Measurements from ENCODE around the gene AIFM1. TPM values are rescaled to one million over a fixed set of nuclear protein-coding genes. Genes with fewer than 3 reads are reported as not detected.
A peak's percentile ranks its signal among the peaks of the same experiment; 100 is the strongest.

Gene AIFM1
- total RNA-seq: 27.7 and 31.2 TPM in 2 replicates
- long read RNA-seq, transcript AIFM1-201 (16 exons, 2,260 nt): major isoform, 230 of 253 reads
- long read RNA-seq, partial matches to known transcripts: 13 of 253 reads
- long read RNA-seq, other reads (novel, unspliced or antisense): 9 of 253 reads

DNA sequence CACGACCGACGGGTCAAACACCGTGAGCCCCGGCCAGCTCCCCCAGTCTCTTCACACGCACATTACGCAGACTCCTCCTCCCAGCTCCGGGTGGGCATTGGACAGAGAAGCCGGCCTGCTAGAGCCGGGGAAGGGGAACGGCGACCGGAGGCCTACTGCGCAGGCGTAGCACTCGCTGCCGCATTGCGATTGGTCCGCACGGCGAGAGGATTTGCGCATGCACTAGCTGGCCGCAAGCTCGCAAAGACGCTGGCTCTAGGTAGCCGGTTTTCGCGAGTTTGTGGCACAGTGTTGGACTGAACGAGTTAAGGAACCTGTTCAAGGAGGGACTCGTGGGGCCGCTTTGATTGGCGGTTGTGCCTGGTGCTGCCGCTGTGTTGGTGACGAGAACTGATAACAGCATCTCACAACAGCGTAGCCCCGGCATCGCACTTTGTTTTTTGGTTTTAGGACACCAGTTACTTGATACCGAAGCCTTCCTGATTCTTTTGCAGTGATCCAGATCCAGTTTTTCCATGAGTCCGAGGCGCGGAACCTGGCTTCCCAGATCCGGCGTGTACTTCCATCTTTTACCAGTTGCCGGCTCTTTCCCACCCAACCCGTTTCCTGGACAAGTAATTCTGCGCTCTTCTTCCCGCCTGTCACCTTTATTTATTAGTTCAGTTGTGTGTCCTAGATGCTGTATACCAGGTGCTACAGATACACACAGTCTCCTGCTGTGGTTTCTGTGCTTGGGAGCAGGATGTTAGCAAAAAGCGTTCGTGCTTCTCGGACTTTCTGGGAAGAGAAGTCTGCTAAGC, at the start of gene AIFM1:
Gene AIFM1, minus strand, starts transcription at position 139 of the 800 bp plus-strand sequence. CDS start 185 bp downstream, outside the sequence.
- Mint-ChIP-seq H3K27ac (ENCODE audit: unreplicated experiment) (peak within 1 kb of the TSS; percentile 98), H3K9me3 (ENCODE audit: unreplicated experiment) (peaks cover 5% of the 10 kb centered on the region), H3K36me3 (ENCODE audit: unreplicated experiment) (no peaks in the 10 kb centered on the region), H3K4me1 (ENCODE audit: unreplicated experiment) (peaks cover 21% of the 10 kb centered on the region), H3K27me3 (ENCODE audit: unreplicated experiment) (no peaks in the 10 kb centered on the region), H3K4me3 (ENCODE audit: unreplicated experiment) (peak within 1 kb of the TSS; percentile 95)
- DNase-seq (ENCODE audit: extremely low spot score, unreplicated experiment): peak; percentile 97
- TF ChIP-seq, protein P1, sequence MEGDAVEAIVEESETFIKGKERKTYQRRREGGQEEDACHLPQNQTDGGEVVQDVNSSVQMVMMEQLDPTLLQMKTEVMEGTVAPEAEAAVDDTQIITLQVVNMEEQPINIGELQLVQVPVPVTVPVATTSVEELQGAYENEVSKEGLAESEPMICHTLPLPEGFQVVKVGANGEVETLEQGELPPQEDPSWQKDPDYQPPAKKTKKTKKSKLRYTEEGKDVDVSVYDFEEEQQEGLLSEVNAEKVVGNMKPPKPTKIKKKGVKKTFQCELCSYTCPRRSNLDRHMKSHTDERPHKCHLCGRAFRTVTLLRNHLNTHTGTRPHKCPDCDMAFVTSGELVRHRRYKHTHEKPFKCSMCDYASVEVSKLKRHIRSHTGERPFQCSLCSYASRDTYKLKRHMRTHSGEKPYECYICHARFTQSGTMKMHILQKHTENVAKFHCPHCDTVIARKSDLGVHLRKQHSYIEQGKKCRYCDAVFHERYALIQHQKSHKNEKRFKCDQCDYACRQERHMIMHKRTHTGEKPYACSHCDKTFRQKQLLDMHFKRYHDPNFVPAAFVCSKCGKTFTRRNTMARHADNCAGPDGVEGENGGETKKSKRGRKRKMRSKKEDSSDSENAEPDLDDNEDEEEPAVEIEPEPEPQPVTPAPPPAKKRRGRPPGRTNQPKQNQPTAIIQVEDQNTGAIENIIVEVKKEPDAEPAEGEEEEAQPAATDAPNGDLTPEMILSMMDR (IDR thresholded peaks at IDR 0.05): no peak

DNA sequence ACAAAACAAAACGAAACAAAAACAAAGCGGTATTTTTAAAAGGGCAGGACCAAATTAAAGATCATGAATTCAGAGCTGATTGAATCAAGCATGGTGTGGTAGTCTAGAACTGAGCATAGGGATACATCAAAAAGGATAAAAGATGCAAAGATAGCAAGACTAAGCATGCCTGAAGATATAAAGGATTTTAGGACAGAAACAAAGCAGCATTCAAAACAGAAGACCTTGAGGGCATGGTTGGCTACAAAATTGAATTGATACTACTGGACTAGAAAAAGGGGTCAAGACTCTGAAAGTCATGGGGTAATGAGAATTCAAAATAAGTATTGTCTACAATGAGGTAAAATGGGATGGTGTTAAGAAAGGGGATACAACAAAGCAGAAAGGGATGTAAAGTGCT, 47.7 kb upstream of the AIFM1 start:
- Mint-ChIP-seq H3K36me3 (ENCODE audit: unreplicated experiment) (peaks cover 16% of the 10 kb centered on the region), H3K9me3 (ENCODE audit: unreplicated experiment) (peaks cover 12% of the 10 kb centered on the region), H3K27ac (ENCODE audit: unreplicated experiment) (no peak overlapping the region), H3K27me3 (ENCODE audit: unreplicated experiment) (no peaks in the 10 kb centered on the region), H3K4me3 (ENCODE audit: unreplicated experiment) (no peak overlapping the region), H3K4me1 (ENCODE audit: unreplicated experiment) (no peaks in the 10 kb centered on the region)
- TF ChIP-seq, protein P1 (IDR thresholded peaks at IDR 0.05): no peak
- no peak for DNase-seq (ENCODE audit: extremely low spot score, unreplicated experiment)

DNA sequence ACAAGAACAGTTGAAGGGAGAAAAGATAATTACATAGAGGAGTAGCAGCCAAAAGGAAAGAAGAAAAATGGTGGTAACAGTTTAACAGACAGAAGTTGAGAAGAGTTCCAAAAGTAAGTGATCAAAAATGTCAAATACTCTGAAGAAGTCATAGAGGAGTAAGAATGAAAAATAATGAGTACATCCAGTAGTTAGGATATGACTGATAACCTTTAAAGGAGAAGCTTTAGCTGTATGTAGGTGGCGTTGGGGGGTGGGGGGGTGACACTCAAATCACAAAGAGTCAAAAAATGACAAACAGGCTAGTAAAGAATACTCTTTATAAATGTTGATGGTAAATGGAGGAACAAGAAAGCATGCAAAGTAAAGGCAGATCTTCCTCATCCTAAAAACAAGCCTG, 46.7 kb upstream of the AIFM1 start:
- Mint-ChIP-seq H3K36me3 (ENCODE audit: unreplicated experiment) (peaks cover 19% of the 10 kb centered on the region), H3K9me3 (ENCODE audit: unreplicated experiment) (peaks cover 12% of the 10 kb centered on the region), H3K27ac (ENCODE audit: unreplicated experiment) (no peak overlapping the region), H3K4me1 (ENCODE audit: unreplicated experiment) (no peaks in the 10 kb centered on the region), H3K27me3 (ENCODE audit: unreplicated experiment) (no peaks in the 10 kb centered on the region), H3K4me3 (ENCODE audit: unreplicated experiment) (no peak overlapping the region)
- TF ChIP-seq, protein P1 (IDR thresholded peaks at IDR 0.05): no peak
- no peak for DNase-seq (ENCODE audit: extremely low spot score, unreplicated experiment)

DNA sequence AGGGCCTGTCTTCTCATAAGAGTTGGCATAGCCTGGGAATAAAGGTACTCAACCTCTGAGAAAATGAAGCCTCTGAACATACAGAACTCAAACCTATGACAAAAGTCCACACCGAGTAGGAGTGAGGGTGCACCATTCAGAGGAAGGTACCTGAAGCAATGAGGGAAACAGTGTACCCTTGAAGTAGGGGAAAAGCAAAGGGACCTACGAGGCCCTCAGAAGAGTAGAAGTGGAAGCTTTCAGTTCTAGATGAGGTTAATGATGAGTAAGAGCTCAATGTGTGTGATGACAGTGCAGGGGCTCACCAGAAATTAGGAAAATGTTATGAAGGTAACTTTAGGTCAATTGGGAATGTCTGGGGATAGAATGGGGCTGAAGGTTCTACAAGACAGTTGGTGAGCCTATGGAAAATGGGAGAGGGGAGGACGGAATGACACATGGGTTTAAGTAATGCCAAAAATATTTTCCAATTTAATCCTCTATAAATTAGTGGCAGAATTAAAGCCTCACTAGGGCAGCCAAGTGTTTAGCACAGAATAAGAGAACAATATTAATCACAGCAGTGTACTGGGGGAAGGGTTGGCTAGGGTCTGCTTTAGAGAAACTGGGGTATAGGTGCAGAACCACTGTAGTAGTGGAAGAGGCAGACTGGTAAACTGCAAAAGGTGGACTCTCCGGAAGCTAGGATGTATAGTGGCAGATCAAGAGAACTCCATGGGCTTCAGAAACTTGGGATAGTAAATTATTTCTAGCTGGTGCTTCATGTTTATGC, 46.0 kb upstream of the AIFM1 start:
- DNase-seq (ENCODE audit: extremely low spot score, unreplicated experiment): no peak
- Mint-ChIP-seq H3K9me3 (ENCODE audit: unreplicated experiment) (peaks cover 9% of the 10 kb centered on the region), H3K27me3 (ENCODE audit: unreplicated experiment) (no peaks in the 10 kb centered on the region), H3K4me3 (ENCODE audit: unreplicated experiment) (no peak overlapping the region), H3K4me1 (ENCODE audit: unreplicated experiment) (no peaks in the 10 kb centered on the region), H3K36me3 (ENCODE audit: unreplicated experiment) (peaks cover 19% of the 10 kb centered on the region), H3K27ac (ENCODE audit: unreplicated experiment) (no peak overlapping the region)
- TF ChIP-seq, protein P1 (IDR thresholded peaks at IDR 0.05): no peak

DNA sequence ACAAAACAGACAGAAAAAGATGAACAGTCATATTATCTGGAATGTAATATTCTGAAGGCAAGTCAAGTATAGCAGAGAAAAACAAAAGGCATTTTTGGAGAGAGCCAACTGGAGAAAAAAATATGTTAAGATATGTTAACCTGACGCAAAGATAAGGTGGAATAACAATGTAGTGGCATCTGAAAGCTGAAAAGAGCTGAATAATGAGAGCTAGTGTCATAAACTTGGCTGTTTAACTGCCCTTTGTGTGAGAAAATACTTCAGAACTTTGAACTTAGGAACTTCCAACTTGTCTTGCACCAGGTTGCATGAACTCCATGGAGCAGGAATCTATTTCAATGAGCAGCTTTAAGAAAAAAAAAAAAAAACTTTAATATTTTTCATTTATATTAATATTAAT, 39.0 kb upstream of the AIFM1 start:
- Mint-ChIP-seq H3K36me3 (ENCODE audit: unreplicated experiment) (peaks cover 10% of the 10 kb centered on the region), H3K4me3 (ENCODE audit: unreplicated experiment) (no peak overlapping the region), H3K9me3 (ENCODE audit: unreplicated experiment) (no peaks in the 10 kb centered on the region), H3K4me1 (ENCODE audit: unreplicated experiment) (no peaks in the 10 kb centered on the region), H3K27ac (ENCODE audit: unreplicated experiment) (no peak overlapping the region), H3K27me3 (ENCODE audit: unreplicated experiment) (no peaks in the 10 kb centered on the region)
- no peak for DNase-seq (ENCODE audit: extremely low spot score, unreplicated experiment)
- TF ChIP-seq, protein P1 (IDR thresholded peaks at IDR 0.05): no peak

Data from osteocyte (in vitro differentiated cells).